Ishikawa (cell line): ENCODE results near the gene GTF2F2.

Experiments used
- CEBPB ChIP-seq: IDR thresholded peaks from 2 replicates; pipeline ENCODE4 v1.6.1; 2012
- CREB1 ChIP-seq: IDR thresholded peaks from 2 replicates; pipeline ENCODE4 v1.6.1; 2012; ENCODE audit warnings: low read depth
- EGR1 ChIP-seq: IDR thresholded peaks from 2 replicates; pipeline ENCODE4 v1.6.1; 2012
- EP300 ChIP-seq: IDR thresholded peaks from 2 replicates; pipeline ENCODE4 v1.6.1; 2012; ENCODE audit warnings: borderline replicate concordance
- FOXM1 ChIP-seq: IDR thresholded peaks from 2 replicates; pipeline ENCODE4 v1.6.1; 2012; ENCODE audit warnings: low read depth, borderline replicate concordance
- MAX ChIP-seq: IDR thresholded peaks from 2 replicates; pipeline ENCODE4 v1.6.1; 2012
- NFIC ChIP-seq: IDR thresholded peaks from 2 replicates; pipeline ENCODE4 v1.6.1; 2012
- RAD21 ChIP-seq: IDR thresholded peaks from 2 replicates; pipeline ENCODE4 v1.6.1; 2012; ENCODE audit warnings: low read depth
- REST ChIP-seq: IDR thresholded peaks from 2 replicates; pipeline ENCODE4 v1.6.1; 2012; ENCODE audit warnings: low read depth, mild to moderate bottlenecking
- TAF1 ChIP-seq: IDR thresholded peaks from 2 replicates; pipeline ENCODE4 v1.6.1; 2012; ENCODE audit warnings: low read depth, mild to moderate bottlenecking
- TCF12 ChIP-seq: IDR thresholded peaks from 2 replicates; pipeline ENCODE4 v1.6.1; 2012; ENCODE audit warnings: low read depth
- TEAD4 ChIP-seq: IDR thresholded peaks from 2 replicates; pipeline ENCODE4 v1.6.1; 2012
- USF1 ChIP-seq: IDR thresholded peaks from 2 replicates; pipeline ENCODE4 v1.6.1; 2012
- YY1 ChIP-seq: IDR thresholded peaks from 2 replicates; pipeline ENCODE4 v1.6.1; 2012; ENCODE audit warnings: low read depth
- ZBTB7A ChIP-seq: IDR thresholded peaks from 2 replicates; pipeline ENCODE4 v1.6.1; 2012; ENCODE audit warnings: low read depth

GTF2F2 gene

GRCh38 chr13:45282994-45283393 lies 162.7 kb downstream of the GTF2F2 start:
- no peak for TF ChIP-seq MAX
- no peak for TF ChIP-seq TAF1
- no peak for TF ChIP-seq EGR1
- TF ChIP-seq RAD21: no peak
- TF ChIP-seq FOXM1: no peak
- TF ChIP-seq TCF12: no peak
- no peak for TF ChIP-seq YY1
- no peak for TF ChIP-seq ZBTB7A
- TF ChIP-seq CEBPB: no peak
- no peak for TF ChIP-seq TEAD4
- TF ChIP-seq REST: no peak
- TF ChIP-seq EP300: no peak

- TF ChIP-seq USF1: no peak
- no peak for TF ChIP-seq MAX
- no peak for TF ChIP-seq RAD21
- no peak for TF ChIP-seq ZBTB7A
- no peak for TF ChIP-seq EP300
- no peak for TF ChIP-seq NFIC
- no peak for TF ChIP-seq TAF1
Measured at GRCh38 chr13:45289936-45290563, 169.7 kb downstream of the GTF2F2 start.

- TF ChIP-seq TCF12 (peak; percentile 60), YY1 (no peak), TEAD4 (no peak), USF1 (0 out of 2 replicates have a peak, but pooled peaks have one; percentile 4), NFIC (peak; percentile 49; the same call in 1 of the 2 replicates), TAF1 (no peak), EP300 (peak; percentile 55; the same call in 1 of the 2 replicates)
Measured at GRCh38 chr13:45292176-45292575, 171.9 kb downstream of the GTF2F2 start.

GRCh38 chr13:45295536-45295935 lies 175.2 kb downstream of the GTF2F2 start:
- TF ChIP-seq CREB1: no peak
- TF ChIP-seq TAF1: no peak
- TF ChIP-seq CEBPB: no peak
- TF ChIP-seq TEAD4: no peak
- no peak for TF ChIP-seq RAD21
- TF ChIP-seq ZBTB7A: no peak
- TF ChIP-seq TCF12: no peak
- no peak for TF ChIP-seq NFIC
- no peak for TF ChIP-seq USF1

GRCh38 chr13:45296259-45296658 lies 175.9 kb downstream of the GTF2F2 start:
- TF ChIP-seq USF1: no peak
- TF ChIP-seq YY1: no peak
- no peak for TF ChIP-seq REST
- TF ChIP-seq EP300: no peak
- TF ChIP-seq CEBPB: no peak
- no peak for TF ChIP-seq NFIC
- no peak for TF ChIP-seq TCF12
- TF ChIP-seq EGR1: no peak
- no peak for TF ChIP-seq CREB1
- no peak for TF ChIP-seq ZBTB7A
- TF ChIP-seq RAD21: no peak
- no peak for TF ChIP-seq MAX
- no peak for TF ChIP-seq FOXM1
